C4-2B (cell line): ENCODE data around the gene NXPH3.

Experiments
- ZFX ChIP-seq: fragments of 450-650 bp; IDR thresholded peaks from 2 replicates; pipeline ENCODE4 v1.6.1; 2017
- TF ChIP-seq, protein P1 (sequence below): fragments of 450-650 bp; conservative IDR thresholded peaks from 2 replicates; pipeline ENCODE4 v1.5.1; 2017; ENCODE audit warnings: mild to moderate bottlenecking

DNA sequence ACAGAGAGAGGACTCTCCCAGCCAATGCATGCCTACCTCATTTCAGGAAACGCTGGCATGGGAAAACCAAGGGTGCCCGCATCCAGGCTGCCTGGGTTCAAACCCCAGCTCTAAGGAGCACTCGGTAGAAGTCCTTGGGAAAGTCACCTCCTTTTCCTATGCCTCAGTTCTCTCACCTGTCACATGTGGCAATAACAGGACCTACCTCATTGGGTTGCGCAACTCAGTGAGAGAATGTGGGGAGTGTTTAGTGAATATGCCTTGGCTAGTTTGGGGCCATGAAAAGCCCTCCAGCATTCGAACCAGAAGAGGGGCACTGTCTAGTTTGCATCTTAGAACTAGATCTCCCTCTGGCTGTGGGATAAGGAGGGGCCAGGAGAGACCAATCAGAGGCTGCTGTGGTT, 9.0 kb upstream of the NXPH3 start:
- TF ChIP-seq, protein P1, sequence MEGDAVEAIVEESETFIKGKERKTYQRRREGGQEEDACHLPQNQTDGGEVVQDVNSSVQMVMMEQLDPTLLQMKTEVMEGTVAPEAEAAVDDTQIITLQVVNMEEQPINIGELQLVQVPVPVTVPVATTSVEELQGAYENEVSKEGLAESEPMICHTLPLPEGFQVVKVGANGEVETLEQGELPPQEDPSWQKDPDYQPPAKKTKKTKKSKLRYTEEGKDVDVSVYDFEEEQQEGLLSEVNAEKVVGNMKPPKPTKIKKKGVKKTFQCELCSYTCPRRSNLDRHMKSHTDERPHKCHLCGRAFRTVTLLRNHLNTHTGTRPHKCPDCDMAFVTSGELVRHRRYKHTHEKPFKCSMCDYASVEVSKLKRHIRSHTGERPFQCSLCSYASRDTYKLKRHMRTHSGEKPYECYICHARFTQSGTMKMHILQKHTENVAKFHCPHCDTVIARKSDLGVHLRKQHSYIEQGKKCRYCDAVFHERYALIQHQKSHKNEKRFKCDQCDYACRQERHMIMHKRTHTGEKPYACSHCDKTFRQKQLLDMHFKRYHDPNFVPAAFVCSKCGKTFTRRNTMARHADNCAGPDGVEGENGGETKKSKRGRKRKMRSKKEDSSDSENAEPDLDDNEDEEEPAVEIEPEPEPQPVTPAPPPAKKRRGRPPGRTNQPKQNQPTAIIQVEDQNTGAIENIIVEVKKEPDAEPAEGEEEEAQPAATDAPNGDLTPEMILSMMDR, result no peak
- no peak for TF ChIP-seq ZFX
